Osteocyte (in vitro differentiated cells): Measurements from ENCODE around the gene SETDB2. TPM values are rescaled to one million over a fixed set of nuclear protein-coding genes. Genes with fewer than 3 reads are reported as not detected.
A peak's percentile ranks its signal among the peaks of the same experiment; 100 is the strongest.

Experiments used
- DNase-seq: peaks from one replicate; pipeline ENCODE4 v3.0.0; 2021; ENCODE audit warnings: mixed read lengths; ENCODE audit not compliant: unreplicated experiment; ENCODE audit errors: extremely low spot score
- H3K27ac Mint-ChIP-seq: one replicate; pipeline ENCODE4 v1.8.0; 2021; ENCODE audit warnings: mild to moderate bottlenecking, mixed read lengths; ENCODE audit not compliant: unreplicated experiment
- H3K27me3 Mint-ChIP-seq: one replicate; pipeline ENCODE4 v1.8.0; 2021; ENCODE audit warnings: mixed read lengths; ENCODE audit not compliant: unreplicated experiment
- H3K36me3 Mint-ChIP-seq: one replicate; pipeline ENCODE4 v1.8.0; 2021; ENCODE audit warnings: mixed read lengths; ENCODE audit not compliant: unreplicated experiment
- H3K4me1 Mint-ChIP-seq: one replicate; pipeline ENCODE4 v1.8.0; 2021; ENCODE audit warnings: mixed read lengths; ENCODE audit not compliant: unreplicated experiment
- H3K4me3 Mint-ChIP-seq: one replicate; pipeline ENCODE4 v1.8.0; 2021; ENCODE audit warnings: mild to moderate bottlenecking, moderate library complexity, mixed read lengths; ENCODE audit not compliant: unreplicated experiment
- H3K9me3 Mint-ChIP-seq: one replicate; pipeline ENCODE4 v1.8.0; 2021; ENCODE audit warnings: mixed read lengths; ENCODE audit not compliant: unreplicated experiment
- total RNA-seq: library from RNA; stranded (reverse); gene quantifications from 2 replicates; pipeline ENCODE4 v1.2.1, GENCODE V29; 2021
- TF ChIP-seq, protein P1 (sequence below): fragments of 200-600 bp; sonication (generic); IDR thresholded peaks from 2 replicates; pipeline ENCODE4 v1.5.0; 2021; ENCODE audit warnings: antibody characterized with exemption, mild to moderate bottlenecking, moderate library complexity

Gene SETDB2
- total RNA-seq, 1 donor from 2014 or later: 9.4 TPM

DNA sequence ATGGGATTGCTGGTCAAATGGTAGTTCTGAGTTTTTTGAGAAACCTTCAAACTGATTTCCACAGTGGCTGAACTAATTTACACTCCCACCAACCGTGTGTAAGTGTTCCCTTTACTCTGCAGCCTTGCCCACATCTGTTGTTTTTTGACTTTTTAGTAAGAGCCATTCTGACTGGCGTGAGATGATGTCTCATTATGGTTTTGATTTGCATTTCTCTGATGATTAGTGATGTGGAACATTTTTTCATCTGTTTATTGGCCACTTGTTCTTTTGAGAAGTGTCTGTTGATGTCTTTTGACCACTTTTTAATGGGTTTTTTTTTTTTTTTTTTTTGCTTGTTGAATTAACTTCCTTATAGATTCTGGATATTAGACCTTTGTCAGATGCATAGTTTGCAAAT, 4.5 kb upstream of the SETDB2 start:
- Mint-ChIP-seq H3K4me1 (peaks cover 17% of the 10 kb centered on the region), H3K36me3 (no peaks in the 10 kb centered on the region), H3K27ac (no peak overlapping the region), H3K4me3 (no peak overlapping the region), H3K9me3 (no peaks in the 10 kb centered on the region), H3K27me3 (no peaks in the 10 kb centered on the region)
- TF ChIP-seq, protein P1, sequence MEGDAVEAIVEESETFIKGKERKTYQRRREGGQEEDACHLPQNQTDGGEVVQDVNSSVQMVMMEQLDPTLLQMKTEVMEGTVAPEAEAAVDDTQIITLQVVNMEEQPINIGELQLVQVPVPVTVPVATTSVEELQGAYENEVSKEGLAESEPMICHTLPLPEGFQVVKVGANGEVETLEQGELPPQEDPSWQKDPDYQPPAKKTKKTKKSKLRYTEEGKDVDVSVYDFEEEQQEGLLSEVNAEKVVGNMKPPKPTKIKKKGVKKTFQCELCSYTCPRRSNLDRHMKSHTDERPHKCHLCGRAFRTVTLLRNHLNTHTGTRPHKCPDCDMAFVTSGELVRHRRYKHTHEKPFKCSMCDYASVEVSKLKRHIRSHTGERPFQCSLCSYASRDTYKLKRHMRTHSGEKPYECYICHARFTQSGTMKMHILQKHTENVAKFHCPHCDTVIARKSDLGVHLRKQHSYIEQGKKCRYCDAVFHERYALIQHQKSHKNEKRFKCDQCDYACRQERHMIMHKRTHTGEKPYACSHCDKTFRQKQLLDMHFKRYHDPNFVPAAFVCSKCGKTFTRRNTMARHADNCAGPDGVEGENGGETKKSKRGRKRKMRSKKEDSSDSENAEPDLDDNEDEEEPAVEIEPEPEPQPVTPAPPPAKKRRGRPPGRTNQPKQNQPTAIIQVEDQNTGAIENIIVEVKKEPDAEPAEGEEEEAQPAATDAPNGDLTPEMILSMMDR: no peak
- DNase-seq: no peak

GRCh38 chr13:49441312-49441711, 2.8 kb upstream of the SETDB2 start:
- DNase-seq: no peak
- H3K4me3 Mint-ChIP-seq: no peak overlapping the region
- H3K27ac Mint-ChIP-seq: no peak overlapping the region
- H3K36me3 Mint-ChIP-seq: no peaks in the 10 kb centered on the region
- no peaks in the 10 kb centered on the region for H3K27me3 Mint-ChIP-seq
- TF ChIP-seq, protein P1: no peak
- H3K9me3 Mint-ChIP-seq: no peaks in the 10 kb centered on the region
- H3K4me1 Mint-ChIP-seq: peaks cover 28% of the 10 kb centered on the region

- TF ChIP-seq, protein P1: no peak
- no peaks in the 10 kb centered on the region for H3K36me3 Mint-ChIP-seq
- no peaks in the 10 kb centered on the region for H3K9me3 Mint-ChIP-seq
- no peak for DNase-seq
- no peak overlapping the region for H3K4me3 Mint-ChIP-seq
- H3K27me3 Mint-ChIP-seq: no peaks in the 10 kb centered on the region
- no peak overlapping the region for H3K27ac Mint-ChIP-seq
- peaks cover 28% of the 10 kb centered on the region for H3K4me1 Mint-ChIP-seq
Observed at GRCh38 chr13:49441846-49442245, 2.2 kb upstream of the SETDB2 start.

DNA sequence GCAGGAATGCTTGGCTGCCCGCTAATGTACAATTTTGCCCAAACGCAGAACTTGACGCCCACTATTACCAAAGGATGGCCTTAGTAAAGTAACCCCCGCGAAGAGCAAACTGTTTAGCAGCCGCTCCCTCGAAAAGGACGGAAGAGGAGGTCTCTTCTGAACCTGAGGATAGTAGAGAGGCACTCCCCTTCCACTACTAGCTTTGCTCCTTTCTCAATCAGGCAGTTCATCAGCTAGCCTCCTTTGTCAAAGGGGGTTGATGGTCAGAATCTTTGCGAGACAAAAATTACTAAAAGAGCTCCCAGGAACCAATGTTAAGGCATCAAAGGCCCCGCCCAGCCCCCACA, 744 bp upstream of the SETDB2 start:
- H3K27ac Mint-ChIP-seq: peak overlapping the region; percentile 99

DNA sequence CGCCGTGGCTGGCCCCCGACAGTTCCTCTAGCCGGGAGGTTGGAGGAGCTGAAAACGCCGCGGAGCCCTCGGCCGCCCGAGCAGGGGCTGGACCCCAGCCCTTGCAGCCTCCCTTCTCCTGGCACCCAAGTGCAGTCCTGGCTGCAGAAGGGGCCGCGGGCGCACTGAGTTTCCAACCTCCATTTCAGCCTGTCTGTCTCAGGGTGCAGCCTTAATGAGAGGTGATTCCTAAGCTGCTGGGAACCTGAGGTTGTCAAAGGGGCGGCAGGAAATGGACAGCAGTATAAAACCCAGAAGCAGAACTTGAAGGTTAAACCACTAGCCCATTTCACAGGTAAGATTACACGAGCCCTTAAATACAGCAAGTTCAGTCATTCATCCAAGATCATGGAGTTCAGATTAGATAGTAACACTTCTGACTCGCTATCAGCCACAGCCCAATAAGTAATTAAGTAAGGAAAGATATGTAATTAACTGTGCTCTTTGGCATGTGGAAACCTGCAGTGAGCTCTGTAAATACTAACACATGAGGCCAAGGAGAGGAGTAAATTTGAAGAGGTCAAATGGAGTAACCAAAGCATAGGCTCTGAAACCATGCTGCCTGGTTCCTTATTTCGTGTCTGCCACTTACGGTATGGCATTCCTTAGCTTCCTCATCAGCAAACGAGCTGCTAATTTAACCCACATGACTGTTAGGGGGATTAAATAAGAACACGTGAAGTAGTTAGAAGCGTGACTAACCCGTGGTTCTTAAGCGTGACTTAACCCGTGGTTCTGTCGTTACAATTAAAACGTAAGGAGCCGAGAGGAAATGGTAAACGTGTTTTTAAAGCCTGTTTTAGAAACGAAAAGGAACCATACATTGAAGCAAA, 686 bp downstream of the SETDB2 start:
- H3K36me3 Mint-ChIP-seq: peaks cover 8% of the 10 kb centered on the region
- H3K4me1 Mint-ChIP-seq: peaks cover 37% of the 10 kb centered on the region
- TF ChIP-seq, protein P1: no peak
- peak overlapping the region; percentile 90 for H3K4me3 Mint-ChIP-seq
- H3K27me3 Mint-ChIP-seq: no peaks in the 10 kb centered on the region
- DNase-seq: no peak
- no peaks in the 10 kb centered on the region for H3K9me3 Mint-ChIP-seq
- H3K27ac Mint-ChIP-seq: peak overlapping the region; percentile 99

More for the DNA sequence above, 744 bp upstream of the SETDB2 start:
- no peaks in the 10 kb centered on the region for H3K27me3 Mint-ChIP-seq
- TF ChIP-seq, protein P1: no peak
- no peak for DNase-seq
- H3K4me1 Mint-ChIP-seq: peaks cover 35% of the 10 kb centered on the region
- H3K36me3 Mint-ChIP-seq: no peaks in the 10 kb centered on the region
- no peaks in the 10 kb centered on the region for H3K9me3 Mint-ChIP-seq
- H3K4me3 Mint-ChIP-seq: peak overlapping the region; percentile 90
